ENCODE data around the gene NUB1.

NUB1 gene

DNA sequence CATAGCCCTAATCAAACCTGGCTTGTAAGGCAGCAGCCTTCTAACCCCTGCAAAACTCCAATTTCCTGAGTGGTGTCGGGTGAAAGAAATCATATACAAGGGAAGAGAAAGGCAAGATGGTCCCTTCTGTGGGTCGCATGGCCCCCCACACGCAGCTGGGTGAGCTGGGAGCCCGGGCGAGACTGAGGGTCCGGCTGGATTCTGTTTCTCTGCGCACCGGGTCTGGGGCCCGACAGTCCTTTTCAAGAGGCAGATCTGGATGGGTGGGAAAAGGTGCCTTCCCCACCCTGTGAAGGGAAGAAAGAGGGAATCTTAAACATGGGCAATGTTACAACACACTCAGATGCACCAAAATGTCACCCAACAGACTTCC, 49.7 kb downstream of the NUB1 start:
- DNase-seq, result no peak

- DNase-seq, result no peak
Observed at GRCh38 chr7:151392002-151392401, 50.4 kb downstream of the NUB1 start.

- DNase-seq, result no peak
Observed at GRCh38 chr7:151392426-151392825, 50.8 kb downstream of the NUB1 start.

- DNase-seq, result no peak
Observed at GRCh38 chr7:151393031-151393977, 51.7 kb downstream of the NUB1 start.

DNA sequence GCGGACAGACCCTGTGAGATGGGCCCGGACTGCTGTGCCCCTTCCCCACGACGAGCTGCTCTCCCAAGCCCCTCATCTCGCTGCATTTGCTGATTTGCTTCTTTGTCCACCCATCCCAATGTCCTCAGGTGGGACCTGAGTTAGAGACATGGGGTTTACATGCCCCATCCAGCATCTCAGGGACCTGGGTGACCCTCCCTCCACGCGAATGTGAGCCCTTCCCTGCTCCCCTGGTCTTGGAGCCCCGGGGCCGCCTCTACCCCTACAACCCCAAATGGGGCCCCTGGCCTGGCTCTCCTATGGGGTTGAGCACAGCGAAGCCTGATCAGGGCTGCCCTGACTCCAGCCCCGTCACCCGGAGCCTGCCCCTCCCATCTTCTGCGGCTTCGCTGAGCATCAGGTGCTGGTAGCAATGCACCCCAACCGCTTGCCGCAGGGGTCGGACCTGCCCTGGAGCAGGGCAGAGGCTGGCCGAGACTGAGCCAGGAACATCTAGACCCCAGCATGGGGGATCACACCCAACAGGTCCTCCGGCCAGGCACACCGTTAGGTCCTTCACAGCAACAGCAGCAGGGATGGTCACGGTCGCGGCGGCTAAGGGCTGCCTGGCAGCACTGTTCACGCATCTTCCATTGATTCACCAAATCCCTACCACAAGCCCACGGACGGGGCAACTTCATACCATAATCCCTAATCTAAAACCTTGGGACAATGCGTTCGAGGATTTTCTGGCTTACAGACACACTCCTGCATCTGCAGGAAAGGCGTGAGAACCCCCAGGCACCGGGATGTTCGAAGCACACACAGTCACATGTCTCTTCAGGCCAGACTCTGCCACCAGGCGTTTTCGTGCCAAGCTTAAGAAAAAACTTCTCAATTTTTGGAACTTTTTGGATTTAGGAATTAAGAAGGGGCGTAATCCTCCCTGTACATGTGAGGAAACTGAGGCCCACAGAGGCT, 52.7 kb downstream of the NUB1 start:
- DNase-seq, result no peak

GRCh38 chr7:151395036-151395367, 53.4 kb downstream of the NUB1 start:
- no peak for DNase-seq

DNA sequence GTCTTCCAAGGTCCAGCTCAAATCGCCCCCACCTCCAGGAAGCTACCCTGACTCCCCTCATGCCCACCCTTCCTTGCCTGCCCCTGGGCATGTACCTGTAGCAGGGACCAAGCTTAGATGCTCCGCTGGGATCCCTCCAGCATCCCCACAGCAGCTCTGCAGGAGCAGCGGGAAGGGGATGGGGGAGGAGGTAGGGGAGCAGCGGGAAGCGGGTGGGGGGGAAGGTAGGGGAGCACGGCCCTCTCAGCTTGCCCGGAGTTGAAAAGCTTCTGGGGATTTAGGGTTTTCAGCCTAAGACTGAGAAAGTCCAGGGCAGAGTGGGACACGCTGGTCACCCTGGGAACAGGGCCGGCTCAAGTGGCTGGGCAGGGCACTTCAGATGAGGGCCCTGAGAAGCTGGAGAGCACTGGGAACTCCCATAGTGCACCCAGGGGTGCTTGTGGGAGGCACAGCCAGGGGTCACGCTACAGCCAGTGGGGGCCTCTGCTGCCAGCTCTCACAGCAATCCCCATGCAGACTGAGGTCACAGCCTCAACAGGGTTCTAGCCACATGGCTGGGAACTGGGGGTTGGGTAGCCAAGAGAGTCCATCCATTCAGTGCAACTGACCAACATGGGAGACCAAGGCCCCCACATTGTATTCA, 54.8 kb downstream of the NUB1 start:
- DNase-seq, result no peak

DNA sequence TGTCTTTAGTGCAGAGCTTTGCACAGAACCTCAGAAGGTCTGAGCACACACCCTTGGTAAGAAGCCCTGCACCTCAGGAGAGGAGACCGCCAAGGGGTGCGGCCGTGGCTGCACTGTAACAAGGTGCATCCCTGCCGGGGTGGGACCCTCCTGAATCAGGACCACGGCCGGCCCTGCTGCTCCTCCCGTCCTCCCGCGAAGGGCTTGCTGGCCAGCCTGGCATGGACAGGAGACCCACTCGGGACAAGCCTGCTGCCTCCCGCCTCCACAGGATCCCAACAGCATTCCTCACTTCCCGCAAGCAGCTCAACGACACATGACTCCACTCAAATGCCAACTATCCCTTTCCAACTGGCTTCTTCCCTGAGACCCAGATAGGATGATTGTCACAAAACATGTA, 55.4 kb downstream of the NUB1 start:
- no peak for DNase-seq

DNA sequence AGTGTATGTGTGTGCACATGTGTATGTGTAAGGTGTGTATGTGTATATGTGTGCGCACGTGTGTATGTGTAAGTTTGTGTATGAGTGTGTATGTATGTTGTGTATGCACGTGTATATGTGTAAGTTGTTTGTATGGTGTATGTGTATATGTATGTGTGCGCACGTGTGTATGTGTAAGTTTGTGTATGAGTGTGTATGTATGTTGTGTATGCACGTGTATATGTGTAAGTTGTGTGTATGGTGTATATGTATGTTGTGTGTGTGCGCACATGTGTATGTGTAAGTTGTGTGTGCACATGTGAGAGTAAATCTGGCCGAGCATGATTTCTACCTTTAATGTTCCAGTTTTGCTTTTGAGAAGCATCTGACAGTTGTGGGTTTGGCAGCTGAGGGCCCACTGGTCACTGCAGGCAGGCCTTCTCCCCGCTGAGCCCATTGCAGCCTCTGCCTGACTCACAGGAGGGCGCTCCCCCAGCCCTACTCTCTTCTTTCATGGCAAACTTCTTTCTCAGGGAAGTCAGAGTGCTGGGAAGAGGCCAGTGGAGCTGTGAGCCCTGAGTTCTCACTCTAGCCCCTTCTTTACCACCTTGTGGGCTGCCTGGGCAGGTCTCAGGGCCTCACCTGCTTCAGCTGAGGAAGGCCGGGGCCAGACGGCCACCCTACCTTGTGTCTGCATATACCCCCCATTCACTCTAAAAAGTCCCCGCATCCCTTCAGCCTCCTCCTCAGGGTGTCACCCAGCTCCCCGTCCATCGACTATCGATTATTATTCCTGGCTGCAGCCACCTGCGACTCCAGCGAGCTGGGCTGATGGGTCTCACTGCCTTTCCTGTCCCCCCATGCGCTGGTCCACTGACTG, 57.1 kb downstream of the NUB1 start:
- DNase-seq, result no peak

GRCh38 chr7:151399305-151399601, 57.6 kb downstream of the NUB1 start:
- no peak for DNase-seq

- DNase-seq, result no peak
Observed at GRCh38 chr7:151399906-151400305, 58.3 kb downstream of the NUB1 start.

GRCh38 chr7:151400626-151401315, 59.2 kb downstream of the NUB1 start:
- no peak for DNase-seq

GRCh38 chr7:151402029-151402835, 60.6 kb downstream of the NUB1 start:
- DNase-seq, result no peak

- no peak for DNase-seq
Observed at GRCh38 chr7:151403764-151404163, 62.2 kb downstream of the NUB1 start.

- no peak for DNase-seq
Observed at GRCh38 chr7:151404216-151405011, 62.8 kb downstream of the NUB1 start.

DNA sequence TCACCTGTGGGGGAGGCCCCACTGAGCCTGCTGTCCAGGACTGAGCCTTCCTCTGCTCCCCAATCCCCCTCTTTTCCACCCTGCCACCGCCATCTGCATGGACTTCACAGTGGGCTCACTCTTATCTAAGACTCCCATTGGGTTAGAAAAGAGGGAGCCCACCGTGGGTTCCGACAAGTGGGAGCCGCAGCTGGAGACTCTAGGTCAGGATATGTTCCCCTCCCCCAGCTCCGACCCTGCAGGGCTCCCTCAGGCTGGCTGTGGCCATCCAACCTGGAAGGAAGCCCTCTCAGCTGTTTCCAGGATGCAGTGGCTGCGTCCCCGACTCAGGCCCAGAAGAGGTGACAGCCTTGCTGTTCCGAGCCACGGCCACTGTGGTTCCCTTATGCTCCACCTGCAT, 63.4 kb downstream of the NUB1 start:
- DNase-seq, result no peak

DNA sequence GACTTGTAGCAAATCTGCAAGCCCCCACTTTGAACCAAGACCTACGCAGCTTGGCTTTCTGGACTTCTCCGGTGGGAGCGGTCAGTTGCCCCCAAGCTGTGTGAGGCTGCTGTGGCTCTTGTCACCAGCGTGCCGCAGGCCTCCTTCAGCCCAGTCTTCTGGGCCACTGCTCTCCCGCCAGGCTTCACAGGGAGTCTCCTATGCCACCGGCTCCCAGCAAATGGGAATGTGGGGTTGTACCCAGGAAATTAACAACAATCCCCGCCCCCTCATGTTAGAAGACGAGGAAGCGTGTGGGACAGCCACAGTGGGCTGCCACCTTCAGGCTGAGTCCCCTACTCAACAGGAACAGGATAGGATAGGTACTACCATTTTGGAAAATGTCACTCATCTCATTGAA, 64.0 kb downstream of the NUB1 start:
- no peak for DNase-seq

GRCh38 chr7:151406051-151406875, 64.7 kb downstream of the NUB1 start:
- DNase-seq, result no peak

- DNase-seq, result no peak
Observed at GRCh38 chr7:151406886-151407583, 65.4 kb downstream of the NUB1 start.

Measured in activated gamma-delta T cell treated with Interleukin-2 at 50 U/mL for 16 hours (primary cell).